Mucosa of rectum (tissue), 2 donors: ENCODE results near the gene PACSIN3.

Source experiments
- H3K27ac ChIP-seq, 2 donors: one replicate each; pipeline ENCODE4 v1.7.0; 2013; ENCODE audit warnings: inconsistent platforms in 2 of 2, low read depth in 2 of 2, low read length in 2 of 2
- H3K27me3 ChIP-seq, 2 donors: one replicate each; pipeline ENCODE4 v1.7.0; 2013; ENCODE audit warnings: low read length in 2 of 2; ENCODE audit not compliant: control insufficient read depth in 2 of 2, insufficient read depth in 2 of 2
- H3K36me3 ChIP-seq, 2 donors: one replicate each; pipeline ENCODE4 v1.7.0; 2013; ENCODE audit warnings: low read length in 2 of 2; ENCODE audit not compliant: control insufficient read depth in 2 of 2, insufficient read depth in 2 of 2
- H3K4me1 ChIP-seq, 2 donors: one replicate each; pipeline ENCODE4 v1.7.0; 2013; ENCODE audit warnings: low read length in 2 of 2, mild to moderate bottlenecking in 1 of 2; ENCODE audit not compliant: control insufficient read depth in 2 of 2, insufficient read depth in 2 of 2
- H3K4me3 ChIP-seq, 2 donors: one replicate each; pipeline ENCODE4 v1.7.0; 2013; ENCODE audit warnings: low read length in 2 of 2
- H3K9ac ChIP-seq, 2 donors: one replicate each; pipeline ENCODE4 v1.7.0; 2013; ENCODE audit warnings: low read length in 2 of 2, low read depth in 1 of 2, mild to moderate bottlenecking in 1 of 2
- H3K9me3 ChIP-seq, 2 donors: one replicate each; pipeline ENCODE4 v1.7.0; 2013; ENCODE audit warnings: low read length in 2 of 2; ENCODE audit not compliant: control insufficient read depth in 2 of 2
- donor health status: healthy.
- donor health status: Normal muscosa, but diverticular disease.

Gene PACSIN3

DNA sequence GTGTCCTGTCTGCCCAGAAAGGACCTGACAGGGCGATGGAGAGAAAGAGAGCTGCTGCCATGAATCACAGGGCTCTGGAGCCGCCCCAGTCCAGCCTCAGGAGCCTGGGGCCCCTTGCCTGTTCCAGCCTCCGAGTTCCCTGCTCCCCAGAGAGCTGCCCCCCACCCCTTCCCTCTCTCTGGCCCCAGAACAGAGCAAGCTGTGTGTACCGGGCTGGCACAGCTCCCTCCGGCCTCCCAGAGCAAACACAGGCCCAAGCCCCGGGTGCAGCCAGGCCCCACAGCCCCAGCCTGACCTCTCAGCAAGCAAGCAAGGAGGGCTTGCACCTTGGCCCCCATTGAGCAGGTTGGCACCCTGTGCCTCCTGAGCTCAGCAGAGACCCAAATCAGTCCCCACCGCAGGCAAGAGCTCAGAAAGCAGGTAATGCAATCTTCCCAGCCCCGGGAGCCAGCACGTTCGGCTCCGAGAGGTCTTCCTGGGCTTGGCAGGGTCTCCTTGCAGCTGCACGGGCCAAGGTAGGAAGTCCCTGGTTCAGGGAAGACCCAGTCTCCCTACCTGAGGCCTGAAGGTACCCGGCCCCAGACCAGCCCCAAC is 1.4 kb downstream of the PACSIN3 start:
- Histone ChIP-seq H3K9ac (no peak overlapping the region), H3K27me3 (peaks cover 5 to 28% of the 10 kb centered on the region in 2 donors), H3K27ac (peak overlapping the region in 1 of 2 donors; percentile 63), H3K9me3 (no peaks in the 10 kb centered on the region), H3K4me3 (no peak overlapping the region), H3K36me3 (no peaks in the 10 kb centered on the region), H3K4me1 (peaks cover 15 to 16% of the 10 kb centered on the region in 2 donors)

DNA sequence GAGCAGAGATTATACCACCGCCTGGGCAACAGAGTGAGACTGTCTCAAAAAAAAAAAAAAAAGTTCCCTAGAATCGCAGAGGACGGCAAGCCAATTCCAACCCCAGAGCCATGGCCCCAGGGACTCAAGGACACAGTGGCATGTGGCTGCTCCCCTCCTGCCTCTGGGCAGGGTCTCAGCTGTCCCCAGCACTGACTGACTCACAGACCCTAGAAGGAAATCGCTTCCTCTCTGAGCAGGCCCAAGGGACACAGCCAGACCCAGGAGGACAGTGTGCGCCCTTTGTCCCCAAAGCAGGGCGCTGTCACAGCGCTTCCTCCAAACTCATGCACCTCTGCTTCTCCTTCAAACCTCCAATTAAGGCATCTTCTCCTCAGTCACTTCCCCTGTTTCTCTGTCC is 2.3 kb downstream of the PACSIN3 start:
- Histone ChIP-seq H3K9me3 (no peaks in the 10 kb centered on the region), H3K36me3 (no peaks in the 10 kb centered on the region), H3K4me3 (no peak overlapping the region), H3K27me3 (peaks cover 5 to 26% of the 10 kb centered on the region in 2 donors), H3K4me1 (peaks cover 15 to 16% of the 10 kb centered on the region in 2 donors), H3K27ac (peak overlapping the region in 1 of 2 donors; percentile 63), H3K9ac (no peak overlapping the region)

DNA sequence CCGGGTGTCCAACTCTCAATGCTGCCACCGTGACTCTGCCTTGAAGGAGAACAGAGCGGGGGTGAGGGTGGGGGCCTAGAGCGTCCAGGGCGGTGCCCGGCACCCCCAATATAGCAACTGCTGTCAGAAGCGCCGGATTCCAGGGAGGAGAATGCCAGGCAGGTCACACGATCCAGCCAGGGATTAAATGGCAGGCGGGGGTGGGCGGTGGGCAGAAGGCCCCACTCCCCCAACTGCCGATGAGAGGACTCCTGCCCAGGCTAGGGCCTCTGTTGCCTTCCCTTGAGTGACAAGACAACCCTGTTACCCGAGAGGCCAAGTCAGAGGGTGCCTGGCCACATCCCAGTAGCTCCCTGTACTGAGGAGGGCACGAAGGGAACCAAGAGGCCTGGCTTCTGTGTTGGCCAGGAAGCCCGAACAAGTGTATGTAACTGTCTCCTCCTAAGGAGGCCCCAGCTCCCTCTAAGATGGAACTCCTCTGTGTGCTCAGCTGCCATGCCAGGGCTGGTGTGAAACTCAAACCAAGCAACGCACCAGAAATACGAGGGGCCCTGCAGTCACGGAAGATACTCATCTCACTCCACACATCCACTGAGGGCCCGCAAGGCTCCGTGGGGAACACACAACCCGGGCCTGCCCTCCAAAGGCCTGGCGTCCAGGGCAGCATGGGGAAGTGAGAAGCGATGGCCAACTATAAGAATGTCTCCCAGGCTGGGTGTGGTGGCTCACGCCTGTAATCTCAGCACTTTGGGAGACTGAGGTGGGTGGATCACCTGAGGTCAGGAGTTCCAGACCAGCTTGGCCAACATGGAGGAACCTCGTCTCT is 3.0 kb downstream of the PACSIN3 start:
- Histone ChIP-seq H3K9me3 (no peaks in the 10 kb centered on the region), H3K4me1 (peaks cover 15 to 16% of the 10 kb centered on the region in 2 donors), H3K9ac (no peak overlapping the region), H3K27ac (peak overlapping the region in 1 of 2 donors; percentile 38), H3K27me3 (peaks cover 5 to 26% of the 10 kb centered on the region in 2 donors), H3K4me3 (no peak overlapping the region), H3K36me3 (no peaks in the 10 kb centered on the region)

DNA sequence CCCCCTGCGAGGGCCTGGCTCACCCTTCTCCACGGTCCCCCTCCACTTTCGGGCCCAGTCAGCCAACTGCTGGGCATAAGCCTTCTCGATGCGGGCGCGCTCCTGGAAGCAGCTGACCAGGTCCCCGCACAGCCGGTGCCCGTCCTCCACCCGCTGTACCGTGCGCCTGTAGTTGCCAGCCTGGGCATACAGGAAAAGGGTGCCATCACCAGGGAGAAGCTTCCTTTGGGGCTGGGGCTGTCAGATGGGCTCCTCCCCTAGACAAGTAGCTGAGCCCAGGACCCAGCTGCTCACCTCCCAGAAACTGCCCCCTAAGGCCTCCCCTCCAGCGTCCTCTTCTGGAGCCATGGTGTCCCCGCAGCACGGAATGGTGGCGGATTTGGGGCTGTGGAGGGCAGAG is 3.9 kb downstream of the PACSIN3 start:
- Histone ChIP-seq H3K9ac (no peak overlapping the region), H3K36me3 (no peaks in the 10 kb centered on the region), H3K4me3 (no peak overlapping the region), H3K9me3 (no peaks in the 10 kb centered on the region), H3K4me1 (peaks cover 21 to 24% of the 10 kb centered on the region in 2 donors), H3K27ac (no peak overlapping the region), H3K27me3 (peaks cover 5 to 19% of the 10 kb centered on the region in 2 donors)

DNA sequence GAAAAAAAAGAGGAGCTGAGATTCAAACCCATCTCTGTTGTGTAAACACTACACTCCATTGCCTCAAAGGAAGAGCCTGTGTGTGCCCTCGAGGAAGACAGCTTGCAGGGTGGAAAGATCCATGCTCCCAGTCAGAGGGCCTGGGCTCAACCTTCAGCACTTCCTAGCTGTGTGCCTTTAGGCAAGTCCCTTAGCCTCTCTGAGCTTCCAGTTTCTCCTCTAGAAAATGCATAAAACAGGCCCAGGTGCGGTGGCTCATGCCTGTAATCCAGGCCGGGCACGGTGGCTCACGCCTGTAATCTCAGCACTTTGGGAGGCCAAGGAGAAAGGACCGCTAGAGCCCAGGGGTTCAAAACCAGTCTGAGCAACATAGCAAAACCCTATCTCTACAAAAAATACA is 5.0 kb downstream of the PACSIN3 start:
- Histone ChIP-seq H3K27me3 (peaks cover 5 to 14% of the 10 kb centered on the region in 2 donors), H3K4me3 (no peak overlapping the region), H3K4me1 (peaks cover 14 to 20% of the 10 kb centered on the region in 2 donors), H3K36me3 (no peaks in the 10 kb centered on the region), H3K27ac (no peak overlapping the region), H3K9me3 (no peaks in the 10 kb centered on the region), H3K9ac (no peak overlapping the region)

DNA sequence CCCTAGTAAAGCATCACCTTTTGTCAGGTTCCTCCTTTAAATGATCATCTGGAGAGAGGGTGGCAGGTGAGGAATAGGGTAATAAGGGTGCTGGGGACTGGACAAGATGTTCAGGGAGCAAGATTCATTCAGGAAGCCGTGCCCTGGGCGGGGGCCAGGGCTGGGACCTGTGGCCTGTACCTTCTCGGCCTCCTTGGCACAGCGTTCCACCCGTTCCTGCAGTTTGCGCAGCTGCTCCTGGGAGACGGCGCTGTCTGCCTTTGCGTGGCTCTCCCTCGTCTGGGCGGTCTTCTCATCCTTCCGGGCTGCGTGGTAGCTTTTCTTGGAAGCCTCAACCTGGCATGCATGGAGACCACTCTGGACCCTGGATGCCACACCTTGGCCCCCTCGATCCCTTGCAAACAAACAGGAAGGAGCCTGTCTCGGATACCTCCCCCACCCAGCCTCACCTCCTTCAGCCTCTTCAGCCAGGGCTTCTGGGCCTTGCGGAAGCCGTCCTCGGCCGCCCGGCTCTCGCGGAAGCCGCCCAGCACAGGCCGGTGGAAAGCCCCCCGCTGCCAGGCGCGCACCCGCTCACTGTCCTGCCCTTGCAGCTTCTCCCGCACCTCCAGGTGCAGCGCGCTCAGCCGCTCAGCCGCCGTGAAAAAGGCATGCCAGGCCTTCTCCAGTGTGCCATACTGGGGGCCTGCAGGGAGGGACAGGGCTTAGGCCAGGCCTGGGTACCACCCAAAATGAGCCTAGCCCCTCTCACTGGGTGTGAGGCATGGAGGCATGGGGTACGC is 6.0 kb downstream of the PACSIN3 start:
- Histone ChIP-seq H3K27me3 (peaks cover 3 to 8% of the 10 kb centered on the region in 2 donors), H3K27ac (no peak overlapping the region), H3K4me1 (peaks cover 19 to 20% of the 10 kb centered on the region in 2 donors), H3K9ac (no peak overlapping the region), H3K36me3 (peaks cover 0 to under 1% of the 10 kb centered on the region in 2 donors), H3K4me3 (no peak overlapping the region), H3K9me3 (no peaks in the 10 kb centered on the region)

DNA sequence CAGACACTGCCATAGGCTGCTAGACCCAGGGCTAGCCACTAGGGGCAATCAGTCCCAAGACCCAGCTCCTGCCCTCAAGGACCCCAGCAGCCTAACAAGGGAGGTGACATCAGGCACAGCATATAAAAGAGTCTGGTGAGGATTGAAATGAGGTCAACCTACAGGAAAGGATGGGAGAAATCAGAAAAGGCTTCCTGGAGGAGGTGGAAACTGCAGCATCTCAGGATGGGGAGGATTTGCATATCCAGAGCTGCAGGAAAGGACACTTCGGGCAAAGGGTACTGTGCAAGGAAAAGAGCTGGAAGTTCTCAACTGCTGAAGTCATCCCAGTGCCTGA is 6.6 kb downstream of the PACSIN3 start:
- no peak overlapping the region for H3K4me3 ChIP-seq
- no peak overlapping the region for H3K27ac ChIP-seq
- H3K36me3 ChIP-seq = peaks cover 2 to 6% of the 10 kb centered on the region in 2 donors
- H3K9ac ChIP-seq = no peak overlapping the region
- H3K27me3 ChIP-seq = peaks cover 3 to 7% of the 10 kb centered on the region in 2 donors
- no peaks in the 10 kb centered on the region for H3K9me3 ChIP-seq
- peaks cover 17 to 19% of the 10 kb centered on the region in 2 donors for H3K4me1 ChIP-seq

DNA sequence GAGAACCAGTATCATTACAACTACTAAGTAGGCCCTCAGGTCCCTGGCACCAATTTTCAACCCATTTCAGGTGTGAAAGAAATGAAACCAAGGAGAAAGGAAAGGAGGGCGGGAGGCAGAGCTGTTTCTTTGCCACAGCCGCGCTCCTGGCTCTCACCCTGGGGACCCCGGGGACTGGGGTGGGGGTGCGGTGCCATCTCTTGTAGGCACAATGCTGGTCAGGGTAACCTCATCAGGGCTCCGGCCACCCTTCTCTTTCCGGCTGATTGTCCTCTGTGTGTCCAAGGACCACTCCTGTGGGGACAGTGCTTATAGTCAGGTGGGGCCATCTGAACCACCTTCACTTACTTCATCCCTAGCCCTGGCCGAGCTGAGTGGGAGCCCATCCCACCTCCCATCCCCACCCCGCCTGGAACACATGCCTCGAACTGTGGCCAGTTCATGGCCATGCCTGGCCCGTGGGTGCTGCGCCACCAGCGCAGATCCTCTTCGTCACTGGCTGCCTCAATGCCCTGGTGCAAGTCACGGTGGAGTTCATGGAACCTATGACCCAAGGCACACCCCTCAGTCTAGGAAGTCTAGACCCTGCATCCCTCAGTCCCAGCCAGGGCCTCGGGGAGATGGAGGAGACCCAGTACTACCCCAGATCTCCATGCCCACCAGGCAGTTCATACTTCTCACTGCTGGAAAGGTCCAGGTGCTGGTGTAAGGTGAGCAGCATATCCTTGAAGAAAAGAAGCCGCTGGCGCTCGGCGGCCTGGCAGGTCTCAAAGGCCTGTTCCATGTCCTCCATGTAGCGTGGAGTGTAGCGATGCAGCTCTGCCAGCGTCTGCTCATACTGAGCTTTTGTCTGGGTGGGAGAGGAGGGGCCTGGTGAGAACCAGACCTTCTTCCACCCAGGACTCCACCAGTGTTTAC is 7.2 kb downstream of the PACSIN3 start:
- H3K9ac ChIP-seq = no peak overlapping the region
- no peak overlapping the region for H3K27ac ChIP-seq
- peaks cover 3 to 9% of the 10 kb centered on the region in 2 donors for H3K36me3 ChIP-seq

DNA sequence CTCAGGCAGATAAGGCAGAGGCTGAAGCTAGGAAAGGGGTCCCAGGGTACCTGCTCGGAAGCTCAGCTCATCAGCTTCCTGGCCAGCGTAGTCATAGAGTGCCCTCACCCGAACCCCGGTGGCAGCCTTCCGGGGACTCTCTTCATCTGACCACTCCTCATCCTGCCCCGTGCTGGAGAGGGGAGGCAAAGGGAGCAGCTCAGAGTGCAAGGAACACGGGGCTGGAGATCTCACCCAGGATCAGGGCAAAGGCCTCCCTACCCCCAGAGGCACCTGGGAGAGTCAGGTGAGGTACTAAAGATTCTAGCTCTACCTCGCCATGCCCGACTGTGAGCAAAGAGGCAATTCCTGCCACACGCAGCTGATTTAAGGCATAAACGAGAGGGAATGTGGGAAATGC is 7.9 kb downstream of the PACSIN3 start:
- Histone ChIP-seq H3K27ac (peak overlapping the region in 1 of 2 donors; percentile 99), H3K4me3 (no peak overlapping the region), H3K4me1 (peaks cover 17 to 19% of the 10 kb centered on the region in 2 donors), H3K36me3 (peaks cover 8 to 15% of the 10 kb centered on the region in 2 donors), H3K27me3 (no peaks in the 10 kb centered on the region), H3K9me3 (no peaks in the 10 kb centered on the region), H3K9ac (no peak overlapping the region)

More for the DNA sequence above, 7.2 kb downstream of the PACSIN3 start:
- peaks cover 0 to 1% of the 10 kb centered on the region in 2 donors for H3K27me3 ChIP-seq
- peaks cover 17 to 19% of the 10 kb centered on the region in 2 donors for H3K4me1 ChIP-seq
- H3K4me3 ChIP-seq = no peak overlapping the region
- no peaks in the 10 kb centered on the region for H3K9me3 ChIP-seq
